Measurements from ENCODE around the gene TMEM215.

TMEM215 gene

GRCh38 chr9:32823101-32823500, 39.8 kb downstream of the TMEM215 start:
- ATAC-seq, result no peak
- TF ChIP-seq OSR1 (CRISPR knock-in tag; IDR thresholded peaks at IDR 0.05), result no peak
- TF ChIP-seq CSDC2 (CRISPR knock-in tag; IDR thresholded peaks at IDR 0.05), result no peak
- no peak for TF ChIP-seq CREB5 (CRISPR knock-in tag; IDR thresholded peaks at IDR 0.05; ENCODE audit: low read depth)
- TF ChIP-seq TCF4 (CRISPR knock-in tag; IDR thresholded peaks at IDR 0.05; ENCODE audit: borderline replicate concordance), result no peak
- TF ChIP-seq ZC3H10 (CRISPR knock-in tag; IDR thresholded peaks at IDR 0.05), result no peak
- no peak for TF ChIP-seq ZNF70 (CRISPR knock-in tag; IDR thresholded peaks at IDR 0.05)
- TF ChIP-seq BACH2 (CRISPR knock-in tag; IDR thresholded peaks at IDR 0.05; ENCODE audit: borderline replicate concordance), result no peak
- TF ChIP-seq CSRNP3 (CRISPR knock-in tag; IDR thresholded peaks at IDR 0.05), result no peak
- TF ChIP-seq TSHZ2 (CRISPR knock-in tag; IDR thresholded peaks at IDR 0.05), result no peak

GRCh38 chr9:32823551-32823950, 40.2 kb downstream of the TMEM215 start:
- ATAC-seq, result no peak
- TF ChIP-seq ZFP30 (CRISPR knock-in tag; IDR thresholded peaks at IDR 0.05) (no peak), CSRNP3 (CRISPR knock-in tag; IDR thresholded peaks at IDR 0.05) (no peak), ESRRG (CRISPR knock-in tag; IDR thresholded peaks at IDR 0.05) (no peak)

DNA sequence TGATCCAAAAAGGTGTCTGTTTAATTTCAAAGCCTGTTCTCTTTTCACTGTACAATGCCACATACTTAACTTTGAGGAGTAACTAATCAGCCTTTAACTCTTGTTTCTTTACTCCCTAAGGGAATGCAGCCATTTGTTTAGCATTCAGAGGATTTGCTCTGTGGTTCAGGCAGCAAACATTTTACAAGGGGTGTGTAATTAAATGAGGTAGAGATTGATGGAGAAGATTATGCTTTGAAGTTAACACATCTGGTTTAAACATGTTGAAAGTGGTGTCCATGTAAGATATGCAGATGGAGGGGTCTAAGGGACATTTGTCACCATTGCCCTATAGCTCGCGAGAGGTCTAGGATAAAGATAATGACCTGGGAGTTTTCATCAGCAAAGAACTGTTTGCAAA, 41.9 kb downstream of the TMEM215 start:
- no peak for TF ChIP-seq SNAI2 (CRISPR knock-in tag; IDR thresholded peaks at IDR 0.05)
- TF ChIP-seq, protein P1, sequence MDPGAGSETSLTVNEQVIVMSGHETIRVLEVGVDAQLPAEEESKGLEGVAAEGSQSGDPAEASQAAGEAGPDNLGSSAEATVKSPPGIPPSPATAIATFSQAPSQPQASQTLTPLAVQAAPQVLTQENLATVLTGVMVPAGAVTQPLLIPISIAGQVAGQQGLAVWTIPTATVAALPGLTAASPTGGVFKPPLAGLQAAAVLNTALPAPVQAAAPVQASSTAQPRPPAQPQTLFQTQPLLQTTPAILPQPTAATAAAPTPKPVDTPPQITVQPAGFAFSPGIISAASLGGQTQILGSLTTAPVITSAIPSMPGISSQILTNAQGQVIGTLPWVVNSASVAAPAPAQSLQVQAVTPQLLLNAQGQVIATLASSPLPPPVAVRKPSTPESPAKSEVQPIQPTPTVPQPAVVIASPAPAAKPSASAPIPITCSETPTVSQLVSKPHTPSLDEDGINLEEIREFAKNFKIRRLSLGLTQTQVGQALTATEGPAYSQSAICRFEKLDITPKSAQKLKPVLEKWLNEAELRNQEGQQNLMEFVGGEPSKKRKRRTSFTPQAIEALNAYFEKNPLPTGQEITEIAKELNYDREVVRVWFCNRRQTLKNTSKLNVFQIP (CRISPR knock-in tag; IDR thresholded peaks at IDR 0.05; ENCODE audit: borderline replicate concordance, low read depth), result no peak
- TF ChIP-seq ARNTL (CRISPR knock-in tag; IDR thresholded peaks at IDR 0.05; ENCODE audit: borderline replicate concordance, low read depth), result no peak
- TF ChIP-seq ZC3H10 (CRISPR knock-in tag; IDR thresholded peaks at IDR 0.05), result no peak
- TF ChIP-seq CREB5 (CRISPR knock-in tag; IDR thresholded peaks at IDR 0.05; ENCODE audit: low read depth), result no peak
- TF ChIP-seq PPARA (CRISPR knock-in tag; IDR thresholded peaks at IDR 0.05; ENCODE audit: borderline replicate concordance), result no peak
- TF ChIP-seq CSDC2 (CRISPR knock-in tag; IDR thresholded peaks at IDR 0.05), result no peak
- TF ChIP-seq ISL1 (CRISPR knock-in tag; IDR thresholded peaks at IDR 0.05), result no peak
- no peak for TF ChIP-seq ZFP3 (CRISPR knock-in tag; IDR thresholded peaks at IDR 0.05)
- no peak for TF ChIP-seq ZNF565 (CRISPR knock-in tag; conservative IDR thresholded peaks at IDR 0.05; ENCODE audit: low read depth)
- no peak for TF ChIP-seq GLIS3 (CRISPR knock-in tag; IDR thresholded peaks at IDR 0.05)
- TF ChIP-seq ZNF70 (CRISPR knock-in tag; IDR thresholded peaks at IDR 0.05), result no peak
- no peak for TF ChIP-seq ZFP30 (CRISPR knock-in tag; IDR thresholded peaks at IDR 0.05)
- no peak for TF ChIP-seq RARB (CRISPR knock-in tag; IDR thresholded peaks at IDR 0.05)
- TF ChIP-seq ZNF8 (CRISPR knock-in tag; IDR thresholded peaks at IDR 0.05), result no peak
- no peak for TF ChIP-seq TOX (CRISPR knock-in tag; IDR thresholded peaks at IDR 0.05; ENCODE audit: borderline replicate concordance)
- no peak for TF ChIP-seq ESRRG (CRISPR knock-in tag; IDR thresholded peaks at IDR 0.05)
- no peak for TF ChIP-seq TSHZ2 (CRISPR knock-in tag; IDR thresholded peaks at IDR 0.05)
- ATAC-seq, result no peak
